Measurements from ENCODE around the gene SMYD3.
"Not testable (repeated sequence)": the region's sequence is repeated elsewhere in the genome, so short reads cannot be mapped to it uniquely, and the experiment has no call there.

DNA sequence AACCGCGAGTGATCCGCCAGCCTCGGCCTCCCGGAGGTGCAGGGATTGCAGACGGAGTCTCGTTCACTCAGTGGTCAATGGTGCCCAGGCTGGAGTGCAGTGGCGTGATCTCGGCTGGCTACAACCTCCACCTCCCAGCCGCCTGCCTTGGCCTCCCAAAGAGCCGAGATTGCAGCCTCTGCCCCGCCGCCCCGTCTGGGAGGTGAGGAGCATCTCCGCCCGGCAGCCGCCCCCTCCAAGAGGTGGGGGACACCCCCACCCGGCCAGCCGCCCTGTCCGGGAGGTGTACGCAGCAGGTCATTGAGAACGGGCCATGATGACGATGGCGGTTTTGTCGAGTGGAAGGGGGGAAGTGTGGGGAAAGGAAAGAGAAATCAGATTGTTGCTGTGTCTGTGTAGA, 732.1 kb downstream of the SMYD3 start:
- TF ChIP-seq, protein P1, sequence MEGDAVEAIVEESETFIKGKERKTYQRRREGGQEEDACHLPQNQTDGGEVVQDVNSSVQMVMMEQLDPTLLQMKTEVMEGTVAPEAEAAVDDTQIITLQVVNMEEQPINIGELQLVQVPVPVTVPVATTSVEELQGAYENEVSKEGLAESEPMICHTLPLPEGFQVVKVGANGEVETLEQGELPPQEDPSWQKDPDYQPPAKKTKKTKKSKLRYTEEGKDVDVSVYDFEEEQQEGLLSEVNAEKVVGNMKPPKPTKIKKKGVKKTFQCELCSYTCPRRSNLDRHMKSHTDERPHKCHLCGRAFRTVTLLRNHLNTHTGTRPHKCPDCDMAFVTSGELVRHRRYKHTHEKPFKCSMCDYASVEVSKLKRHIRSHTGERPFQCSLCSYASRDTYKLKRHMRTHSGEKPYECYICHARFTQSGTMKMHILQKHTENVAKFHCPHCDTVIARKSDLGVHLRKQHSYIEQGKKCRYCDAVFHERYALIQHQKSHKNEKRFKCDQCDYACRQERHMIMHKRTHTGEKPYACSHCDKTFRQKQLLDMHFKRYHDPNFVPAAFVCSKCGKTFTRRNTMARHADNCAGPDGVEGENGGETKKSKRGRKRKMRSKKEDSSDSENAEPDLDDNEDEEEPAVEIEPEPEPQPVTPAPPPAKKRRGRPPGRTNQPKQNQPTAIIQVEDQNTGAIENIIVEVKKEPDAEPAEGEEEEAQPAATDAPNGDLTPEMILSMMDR (IDR thresholded peaks at IDR 0.05), result not testable (repeated sequence)
- not testable (repeated sequence) for TF ChIP-seq EZH2 (IDR thresholded peaks at IDR 0.05; ENCODE audit: borderline replicate concordance, insufficient read depth, low read depth, low read length, poor library complexity, severe bottlenecking)
